HG02943 (cell line): ENCODE results near the gene COX17.
"Not testable (repeated sequence)": the region's sequence is repeated elsewhere in the genome, so short reads cannot be mapped to it uniquely, and the experiment has no call there.

Experiments used
- ATAC-seq: cut with Tn5 transposase; IDR thresholded peaks from one replicate; pipeline ENCODE4 v1.9.1; 2021; ENCODE audit warnings: mild to moderate bottlenecking, low read depth, moderate library complexity; ENCODE audit not compliant: unreplicated experiment

COX17 gene

DNA sequence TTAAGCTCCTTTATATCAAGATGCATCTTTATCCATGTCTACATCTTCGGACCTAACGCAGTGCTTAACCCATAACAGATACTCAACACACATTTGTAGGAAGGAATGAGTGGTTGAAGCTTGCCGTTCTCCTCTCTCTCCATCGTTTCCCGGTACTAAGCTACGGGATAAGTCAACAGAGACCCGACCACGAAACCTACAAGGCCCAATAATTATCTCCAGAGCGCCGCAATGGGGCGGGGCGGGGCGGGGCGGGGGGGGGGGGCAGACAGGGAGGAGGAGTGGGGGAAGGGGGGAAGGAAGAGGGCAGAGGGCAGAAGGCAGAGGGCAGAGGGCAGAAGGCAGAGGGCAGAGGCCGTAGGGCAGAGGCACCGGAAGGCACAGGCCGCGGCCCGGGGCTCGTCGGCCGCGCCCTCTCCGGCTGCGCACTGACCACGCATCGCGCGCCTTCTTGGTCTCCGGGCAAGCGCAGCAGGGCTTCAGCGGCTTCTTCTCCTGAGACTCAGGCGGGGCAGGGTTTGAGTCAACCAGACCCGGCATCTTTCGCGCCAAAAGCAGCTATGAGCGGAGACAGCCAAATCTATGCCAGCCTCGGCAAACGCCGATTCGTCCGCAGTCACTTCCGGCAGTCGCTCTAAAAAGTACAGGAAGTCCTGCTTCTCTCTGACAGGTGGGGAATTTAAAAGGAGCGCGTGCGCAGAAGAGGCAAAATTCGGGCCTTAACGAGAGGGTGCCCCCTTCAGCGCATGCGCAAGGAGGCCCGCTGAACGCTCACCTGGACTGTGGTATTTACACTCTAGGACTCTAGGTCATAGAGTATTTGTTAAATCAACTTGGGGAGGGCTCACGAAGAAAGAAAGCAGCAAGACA, at the start of gene COX17:
Gene COX17 (minus strand): TSS at position 636 of the 870 bp plus-strand sequence. CDS start 96 bp downstream, at position 540.
- ATAC-seq, result peak; percentile 92

GRCh38 chr3:119726909-119727308, 49.7 kb upstream of the COX17 start:
- ATAC-seq, result no peak

- no peak for ATAC-seq
These were observed 45.8 kb upstream of the COX17 start for GRCh38 chr3:119723022-119723421.

DNA sequence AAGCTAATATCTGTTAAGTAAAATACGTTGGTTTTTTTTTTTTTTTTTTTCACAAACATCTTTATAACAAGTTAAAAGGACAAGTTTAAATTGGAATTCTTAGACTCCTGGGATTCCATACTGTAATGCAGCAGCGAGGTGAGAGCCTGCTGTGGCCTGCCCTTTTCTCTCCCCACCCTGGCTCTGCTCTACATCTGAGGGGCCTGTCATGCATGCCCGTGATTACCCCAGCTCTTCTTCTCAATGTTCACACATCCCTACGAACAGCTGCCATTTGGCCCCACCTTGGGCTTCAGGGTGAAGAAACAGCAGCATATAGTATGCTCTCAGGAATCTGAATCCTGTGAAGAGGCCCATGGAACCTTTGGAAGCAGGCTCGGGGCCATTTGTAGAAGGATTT, 40.3 kb upstream of the COX17 start:
- no peak for ATAC-seq

DNA sequence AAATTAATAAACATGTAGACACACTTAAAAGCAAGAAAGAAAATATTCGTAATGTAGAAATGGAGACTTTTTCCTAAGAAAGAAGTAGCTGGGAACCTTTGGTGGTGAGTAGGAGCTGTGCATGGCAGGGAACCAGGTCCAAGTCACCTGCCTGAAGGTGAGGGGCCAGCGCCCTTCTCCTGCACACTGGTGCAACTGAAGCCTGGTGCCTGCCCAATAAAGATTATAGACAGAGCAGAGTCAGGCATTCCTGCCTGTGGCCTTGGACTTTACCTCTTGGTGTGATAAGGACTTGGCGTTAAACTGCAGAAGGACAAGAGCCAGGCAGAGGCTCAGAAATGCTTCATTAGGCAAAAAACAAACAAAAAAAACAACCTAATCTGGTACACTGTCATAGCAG, 39.8 kb upstream of the COX17 start:
- no peak for ATAC-seq

DNA sequence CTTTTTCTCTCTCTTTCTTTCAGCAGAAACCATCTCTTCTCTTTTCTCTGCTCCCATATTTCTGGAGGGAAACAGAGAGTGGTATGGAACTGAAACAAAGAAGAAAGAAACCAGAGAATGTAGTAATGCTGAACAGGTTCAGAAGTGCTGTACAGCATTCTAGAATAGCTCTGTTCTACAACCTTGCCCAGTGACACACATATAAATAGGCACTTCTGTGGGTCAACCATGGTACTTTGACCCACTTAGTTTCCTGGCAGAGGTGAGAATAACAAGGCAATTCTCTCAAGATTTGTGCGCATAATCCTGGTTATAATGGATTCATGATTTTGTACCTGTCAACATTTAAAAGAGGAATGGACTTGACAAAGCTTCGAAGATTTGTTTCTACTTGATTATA, 37.9 kb upstream of the COX17 start:
- ATAC-seq, result no peak

DNA sequence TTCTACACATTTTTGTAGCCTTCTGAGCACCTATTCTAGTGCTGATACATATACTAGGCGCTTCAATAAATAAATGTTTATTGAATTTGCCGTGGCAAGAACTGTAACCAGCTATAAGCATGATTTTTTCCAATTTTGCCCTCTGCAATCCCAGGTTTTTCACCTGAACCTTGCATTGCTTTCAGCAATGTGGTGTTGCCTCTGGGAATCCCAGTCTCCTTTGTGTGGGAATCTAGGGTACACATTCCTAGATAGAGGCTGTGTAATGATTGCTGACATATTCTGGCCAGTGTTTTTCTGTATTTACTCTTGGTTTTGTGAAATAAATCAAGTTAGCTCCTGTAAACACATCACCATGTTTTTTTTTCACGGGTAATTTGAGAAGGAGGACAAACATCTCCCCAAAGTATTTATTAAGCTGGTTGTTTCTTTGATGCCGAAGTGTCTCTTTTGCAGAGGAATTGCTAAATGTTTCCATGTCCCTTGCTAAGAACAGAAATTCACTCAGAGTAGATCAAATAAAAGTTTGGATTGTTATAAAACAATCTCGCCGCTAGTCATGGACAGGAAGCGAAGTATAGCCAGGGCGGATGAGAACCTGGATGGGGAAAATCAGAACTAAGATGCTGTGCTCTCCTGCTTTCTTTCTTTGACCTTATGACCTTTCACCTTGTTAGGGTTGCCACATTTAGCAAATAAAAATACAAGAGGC, 26.8 kb upstream of the COX17 start:
- no peak for ATAC-seq

DNA sequence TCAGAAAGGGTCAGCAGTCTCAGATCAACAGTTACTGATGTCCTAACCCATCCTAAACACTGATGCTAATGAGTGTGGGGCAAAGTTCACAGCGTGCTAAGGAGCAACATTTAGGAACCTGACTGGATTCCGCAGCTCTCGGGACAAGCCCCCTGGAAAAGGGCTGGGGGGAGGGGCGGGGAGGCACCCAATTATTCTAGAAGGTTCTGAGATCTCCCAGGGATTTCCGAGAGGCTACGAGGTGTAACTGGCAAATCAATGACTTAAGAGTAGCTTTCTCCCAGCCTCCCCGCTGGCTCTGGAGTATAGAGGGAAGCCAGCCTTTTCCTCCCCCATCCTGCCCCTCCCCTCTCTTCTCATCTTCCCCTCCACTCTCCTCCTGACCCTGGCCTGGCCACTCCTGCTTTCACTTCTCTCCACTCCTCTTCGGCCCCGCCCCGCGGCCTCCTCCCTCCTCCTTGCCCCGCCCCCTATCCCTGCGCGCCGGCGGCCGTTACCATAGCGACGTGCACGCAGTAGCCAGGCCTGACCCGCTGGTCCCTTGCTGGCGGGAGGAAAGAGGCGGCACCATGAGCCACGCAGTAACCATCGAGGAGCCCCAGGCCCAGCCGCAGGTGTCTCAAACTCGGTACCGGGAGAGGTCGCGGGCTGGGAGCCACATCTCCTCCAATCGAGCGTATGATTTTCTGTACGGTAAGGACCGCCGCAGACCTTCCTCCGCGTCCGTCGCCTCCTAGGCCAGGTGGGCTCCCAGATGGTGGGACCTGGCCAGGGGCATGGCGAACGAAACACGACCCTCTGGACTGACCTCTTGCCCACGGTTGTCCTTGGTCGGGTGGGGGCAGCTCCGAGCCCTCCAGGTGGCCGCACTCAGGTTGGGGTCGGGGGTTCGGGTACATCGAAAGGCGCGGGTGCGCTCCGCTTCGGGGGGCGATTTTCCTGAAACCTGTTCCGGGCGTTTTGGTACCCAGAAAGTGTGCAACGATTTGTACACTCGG, 25.6 kb upstream of the COX17 start, which contains the start of gene CFAP91:
Gene CFAP91 (plus strand): TSS at position 493 of the 998 bp plus-strand sequence. CDS start 77 bp downstream, at position 570.
- ATAC-seq, result peak; percentile 84

- no peak for ATAC-seq
These were observed 23.9 kb upstream of the COX17 start for GRCh38 chr3:119700920-119701734.

GRCh38 chr3:119700269-119700919, 23.2 kb upstream of the COX17 start:
- ATAC-seq, result no peak

- peak; percentile 49 for ATAC-seq
These were observed 20.2 kb upstream of the COX17 start for GRCh38 chr3:119697394-119697793.

DNA sequence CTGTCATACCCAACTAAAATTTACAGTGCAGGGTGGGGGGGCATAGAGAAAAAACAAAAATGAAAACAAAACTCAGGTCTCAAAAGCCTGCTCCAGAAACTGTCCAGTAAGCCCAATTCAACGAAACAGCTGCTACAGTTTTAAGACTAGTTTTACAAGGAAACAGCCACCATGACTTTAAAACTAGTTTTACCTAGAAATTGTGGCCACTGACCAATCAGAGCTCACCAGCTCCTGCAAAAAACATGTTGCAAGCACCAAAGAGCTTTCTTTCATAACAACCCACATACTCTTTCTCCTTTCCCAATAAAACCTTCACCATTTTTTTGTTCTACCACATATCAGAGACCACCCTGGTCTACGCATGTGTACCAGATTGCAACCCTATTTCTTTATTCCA, 18.3 kb upstream of the COX17 start:
- no peak for ATAC-seq

GRCh38 chr3:119690043-119690656, 12.9 kb upstream of the COX17 start:
- ATAC-seq, result no peak

- no peak for ATAC-seq
These were observed 6.2 kb upstream of the COX17 start for GRCh38 chr3:119683421-119683820.

DNA sequence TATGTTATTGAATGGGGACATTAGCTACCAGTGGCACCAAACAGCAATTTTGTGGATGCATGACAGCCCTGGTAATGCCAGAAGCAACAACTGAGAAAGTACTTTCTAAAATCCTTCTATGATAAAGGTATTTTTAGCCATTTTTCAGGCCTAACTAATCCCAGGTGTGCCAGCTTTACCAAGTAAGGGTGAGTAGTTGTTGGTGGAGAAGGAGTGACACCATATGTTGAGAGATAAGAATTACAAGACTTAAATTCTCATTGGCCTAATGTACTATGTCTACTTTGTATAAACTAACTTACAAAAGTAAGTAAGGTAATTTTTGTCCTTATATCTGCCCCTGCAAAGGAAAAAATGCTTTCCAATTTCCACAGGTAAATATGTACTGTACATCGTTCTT, 4.1 kb upstream of the COX17 start:
- no peak for ATAC-seq

GRCh38 chr3:119679874-119680273, 2.7 kb upstream of the COX17 start:
- ATAC-seq, result no peak

DNA sequence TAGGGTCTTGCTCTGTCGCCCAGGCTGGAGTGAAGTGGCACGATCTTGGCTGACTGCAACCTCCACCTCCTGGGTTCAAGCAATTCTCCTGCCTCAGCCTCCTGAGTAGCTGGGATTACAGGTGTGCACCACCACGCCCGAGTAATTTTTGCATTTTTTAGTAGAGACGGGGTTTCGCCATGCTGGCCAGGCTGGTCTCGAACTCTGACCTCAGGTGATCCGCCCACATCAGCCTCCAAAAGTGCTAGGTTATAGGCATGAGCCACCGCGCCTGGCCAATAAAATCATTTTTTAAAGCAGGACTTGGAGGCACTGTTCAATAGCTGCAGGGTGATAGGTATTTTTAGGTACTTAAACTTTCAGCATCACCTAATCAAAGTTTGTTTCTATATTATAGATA, 1.0 kb upstream of the COX17 start:
- not testable (repeated sequence) for ATAC-seq

DNA sequence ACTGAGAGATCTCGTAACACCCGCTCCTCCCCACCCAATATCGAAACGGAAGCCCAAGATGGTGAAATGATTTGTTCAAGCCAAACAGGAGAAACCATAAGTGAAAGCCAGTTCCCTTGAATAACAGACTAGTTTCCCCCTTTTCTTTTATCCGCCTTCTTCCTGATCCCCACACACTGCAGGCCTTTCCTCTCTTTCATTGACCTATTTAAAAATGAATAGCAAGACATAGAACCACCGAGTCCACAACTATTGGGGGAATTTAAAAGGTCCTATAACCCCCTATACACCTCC, 382 bp upstream of the COX17 start:
- no peak for ATAC-seq

- no peak for ATAC-seq
These were observed 1.2 kb downstream of the COX17 start for GRCh38 chr3:119676020-119676419.
